Measurements from ENCODE around the gene CATSPERD.

Gene CATSPERD

GRCh38 chr19:5818594-5818993 lies 98.2 kb downstream of the CATSPERD start:
- no peak for DNase-seq (ENCODE audit: low read depth)
- no peak overlapping the region for H3K4me3 ChIP-seq (ENCODE audit: low read depth, low read length)

GRCh38 chr19:5820785-5821184 lies 100.3 kb downstream of the CATSPERD start:
- H3K4me3 ChIP-seq (ENCODE audit: low read depth, low read length): no peak overlapping the region
- DNase-seq (ENCODE audit: low read depth): no peak

GRCh38 chr19:5821521-5822180 lies 101.2 kb downstream of the CATSPERD start:
- DNase-seq (ENCODE audit: low read depth): no peak
- no peak overlapping the region for H3K4me3 ChIP-seq (ENCODE audit: low read depth, low read length)

GRCh38 chr19:5822181-5822844 lies 101.9 kb downstream of the CATSPERD start:
- no peak for DNase-seq (ENCODE audit: low read depth)
- H3K4me3 ChIP-seq (ENCODE audit: low read depth, low read length): no peak overlapping the region

GRCh38 chr19:5823579-5824281 lies 103.3 kb downstream of the CATSPERD start:
- no peak for DNase-seq (ENCODE audit: low read depth)

GRCh38 chr19:5824751-5825150 lies 104.3 kb downstream of the CATSPERD start:
- DNase-seq (ENCODE audit: low read depth): no peak
- H3K4me3 ChIP-seq (ENCODE audit: low read depth, low read length): no peak overlapping the region

More at GRCh38 chr19:5823579-5824281, 103.3 kb downstream of the CATSPERD start:
- H3K4me3 ChIP-seq (ENCODE audit: low read depth, low read length): no peak overlapping the region

GRCh38 chr19:5825178-5825577 lies 104.7 kb downstream of the CATSPERD start:
- no peak overlapping the region for H3K4me3 ChIP-seq (ENCODE audit: low read depth, low read length)
- no peak for DNase-seq (ENCODE audit: low read depth)

- no peak for DNase-seq (ENCODE audit: low read depth)
- H3K4me3 ChIP-seq (ENCODE audit: low read depth, low read length): no peak overlapping the region
These were observed 106.3 kb downstream of the CATSPERD start for GRCh38 chr19:5826531-5827341.

- H3K4me3 ChIP-seq (ENCODE audit: low read depth, low read length): peak overlapping the region; percentile 81
- no peak for DNase-seq (ENCODE audit: low read depth)
These were observed 107.0 kb downstream of the CATSPERD start for GRCh38 chr19:5827342-5827890.

GRCh38 chr19:5827891-5828660 lies 107.6 kb downstream of the CATSPERD start:
- DNase-seq (ENCODE audit: low read depth): peak; percentile 78
- peak overlapping the region; percentile 81 for H3K4me3 ChIP-seq (ENCODE audit: low read depth, low read length)

Measured in skeletal muscle cell (primary cell).